AML-193 (cell line): ENCODE results near the gene TAF15.
A peak's percentile ranks its signal among the peaks of the same experiment; 100 is the strongest.

Experiments
- DNase-seq, 2 experiments: peaks; one replicate each; lab custom pipeline; 2025; lab: John Stamatoyannopoulos, UW

The TAF15 gene

GRCh38 chr17:35808962-35809854, at the start of gene TAF15:
Gene TAF15, plus strand, starts transcription at chr17:35809484. Its CDS starts 86 bp downstream, at chr17:35809570.
- DNase-seq: peak; percentile 99 to 100

- no peak for DNase-seq
These were observed 48.7 kb upstream of the TAF15 start, which contains the start of gene C17orf50 for GRCh38 chr17:35760587-35760986. Gene C17orf50, plus strand, starts transcription at chr17:35760887. Its CDS starts 55 bp downstream, at chr17:35760942.

- no peak for DNase-seq
These were observed 47.7 kb upstream of the TAF15 start for GRCh38 chr17:35761601-35762000.

GRCh38 chr17:35763767-35764122, 45.5 kb upstream of the TAF15 start:
- DNase-seq: no peak

- DNase-seq: peak; percentile 91 to 94
These were observed 44.9 kb upstream of the TAF15 start for GRCh38 chr17:35764123-35764991.

- no peak for DNase-seq
These were observed 44.1 kb upstream of the TAF15 start for GRCh38 chr17:35765086-35765710.

GRCh38 chr17:35765756-35766488, 43.4 kb upstream of the TAF15 start:
- no peak for DNase-seq

GRCh38 chr17:35766489-35766877, 42.8 kb upstream of the TAF15 start:
- no peak for DNase-seq

- DNase-seq: peak; percentile 72
These were observed 42.3 kb upstream of the TAF15 start for GRCh38 chr17:35766903-35767510.

GRCh38 chr17:35768797-35769196, 40.5 kb upstream of the TAF15 start:
- no peak for DNase-seq

GRCh38 chr17:35769895-35770486, 39.3 kb upstream of the TAF15 start:
- no peak for DNase-seq

- no peak for DNase-seq
These were observed 36.2 kb upstream of the TAF15 start for GRCh38 chr17:35773129-35773528.

GRCh38 chr17:35773679-35774425, 35.4 kb upstream of the TAF15 start:
- no peak for DNase-seq

GRCh38 chr17:35774499-35774898, 34.8 kb upstream of the TAF15 start:
- DNase-seq: no peak

- DNase-seq: no peak
These were observed 34.2 kb upstream of the TAF15 start for GRCh38 chr17:35775039-35775438.

GRCh38 chr17:35775583-35775982, 33.7 kb upstream of the TAF15 start:
- DNase-seq: no peak

- DNase-seq: no peak
These were observed 30.6 kb upstream of the TAF15 start for GRCh38 chr17:35778641-35779196.

- no peak for DNase-seq
These were observed 28.3 kb upstream of the TAF15 start for GRCh38 chr17:35780950-35781349.

- DNase-seq: no peak
These were observed 24.4 kb upstream of the TAF15 start for GRCh38 chr17:35784895-35785294.

GRCh38 chr17:35786941-35787432, 22.3 kb upstream of the TAF15 start:
- DNase-seq: no peak
